NB4 (cell line): Measurements from ENCODE around the gene KASH5.

Source experiments
- DNase-seq: peaks from one replicate; pipeline ENCODE4 v3.0.0; 2010; ENCODE audit warnings: low read depth
- H3K4me3 ChIP-seq: one replicate; pipeline ENCODE4 v1.5.1; 2011; ENCODE audit warnings: mild to moderate bottlenecking, low read depth, low read length, moderate library complexity
- MYC ChIP-seq: IDR thresholded peaks from 2 replicates; pipeline ENCODE4 v1.6.1; 2011; ENCODE audit warnings: low read depth, low read length
- POLR2A ChIP-seq: IDR thresholded peaks from 2 replicates; pipeline ENCODE4 v1.6.1; 2011; ENCODE audit warnings: mild to moderate bottlenecking; ENCODE audit not compliant: insufficient read length; ENCODE audit errors: extremely low read depth
- TF ChIP-seq, protein P1 (sequence below): IDR thresholded peaks from 2 replicates; pipeline ENCODE4 v1.6.1; 2011; ENCODE audit warnings: low read depth, low read length
- TF ChIP-seq, protein P2 (sequence below): IDR thresholded peaks from one replicate; pipeline ENCODE4 v1.5.1; 2012; ENCODE audit warnings: low read depth, low read length

The KASH5 gene

DNA sequence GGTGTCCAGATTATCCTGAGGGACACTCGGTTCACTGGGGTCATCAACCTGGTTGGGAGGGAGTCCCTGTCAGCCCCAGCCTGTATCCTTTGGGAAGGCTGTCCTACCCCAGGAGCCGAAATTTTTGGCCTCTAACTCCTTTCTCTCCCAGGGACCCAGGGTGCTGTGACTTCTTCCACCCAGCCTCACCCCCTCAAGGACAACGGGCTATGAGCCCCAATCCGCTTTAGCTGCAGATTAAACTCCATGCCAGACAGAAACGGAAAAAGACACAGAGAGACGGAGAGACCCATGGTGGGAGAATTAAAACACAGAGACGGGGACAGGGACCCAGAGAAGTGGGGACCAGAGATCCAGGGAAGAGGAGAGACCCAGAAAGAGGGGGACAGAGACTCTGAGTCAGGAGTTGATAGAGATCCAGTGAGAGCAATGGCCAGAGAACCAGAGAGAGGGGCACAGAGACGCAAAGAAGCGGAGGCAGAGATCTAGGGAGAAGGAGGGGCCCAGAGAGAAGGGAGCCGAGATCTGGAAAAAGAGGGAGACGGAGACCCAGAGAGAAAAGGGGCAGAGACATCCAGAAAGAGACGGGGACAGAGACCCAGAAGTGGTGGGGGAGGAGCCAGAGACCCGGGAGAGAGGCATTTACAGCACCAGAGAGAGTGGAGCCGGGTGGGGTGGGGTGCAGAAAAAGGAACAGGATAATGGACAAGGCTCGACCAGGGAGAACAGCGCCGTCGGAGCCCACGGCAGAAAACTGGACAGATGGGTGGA is 52.6 kb downstream of the KASH5 start:
- TF ChIP-seq POLR2A (no peak), MYC (no peak)
- TF ChIP-seq, protein P1, sequence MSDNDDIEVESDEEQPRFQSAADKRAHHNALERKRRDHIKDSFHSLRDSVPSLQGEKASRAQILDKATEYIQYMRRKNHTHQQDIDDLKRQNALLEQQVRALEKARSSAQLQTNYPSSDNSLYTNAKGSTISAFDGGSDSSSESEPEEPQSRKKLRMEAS, result no peak
- TF ChIP-seq, protein P2, sequence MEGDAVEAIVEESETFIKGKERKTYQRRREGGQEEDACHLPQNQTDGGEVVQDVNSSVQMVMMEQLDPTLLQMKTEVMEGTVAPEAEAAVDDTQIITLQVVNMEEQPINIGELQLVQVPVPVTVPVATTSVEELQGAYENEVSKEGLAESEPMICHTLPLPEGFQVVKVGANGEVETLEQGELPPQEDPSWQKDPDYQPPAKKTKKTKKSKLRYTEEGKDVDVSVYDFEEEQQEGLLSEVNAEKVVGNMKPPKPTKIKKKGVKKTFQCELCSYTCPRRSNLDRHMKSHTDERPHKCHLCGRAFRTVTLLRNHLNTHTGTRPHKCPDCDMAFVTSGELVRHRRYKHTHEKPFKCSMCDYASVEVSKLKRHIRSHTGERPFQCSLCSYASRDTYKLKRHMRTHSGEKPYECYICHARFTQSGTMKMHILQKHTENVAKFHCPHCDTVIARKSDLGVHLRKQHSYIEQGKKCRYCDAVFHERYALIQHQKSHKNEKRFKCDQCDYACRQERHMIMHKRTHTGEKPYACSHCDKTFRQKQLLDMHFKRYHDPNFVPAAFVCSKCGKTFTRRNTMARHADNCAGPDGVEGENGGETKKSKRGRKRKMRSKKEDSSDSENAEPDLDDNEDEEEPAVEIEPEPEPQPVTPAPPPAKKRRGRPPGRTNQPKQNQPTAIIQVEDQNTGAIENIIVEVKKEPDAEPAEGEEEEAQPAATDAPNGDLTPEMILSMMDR, result no peak
- no peak for DNase-seq
- H3K4me3 ChIP-seq, result no peak overlapping the region

GRCh38 chr19:49441210-49441959 is 53.3 kb downstream of the KASH5 start, which contains the start of gene SLC17A7:
Gene SLC17A7, minus strand, starts transcription at chr19:49441527. Its CDS starts 148 bp downstream, at chr19:49441379.
- DNase-seq, result no peak

GRCh38 chr19:49441960-49442350 is 53.9 kb downstream of the KASH5 start:
- H3K4me3 ChIP-seq, result no peak overlapping the region
- no peak for DNase-seq
- no peak for TF ChIP-seq MYC
- TF ChIP-seq POLR2A, result no peak
- TF ChIP-seq, protein P2, result no peak
- TF ChIP-seq, protein P1, result no peak

More at GRCh38 chr19:49441210-49441959, 53.3 kb downstream of the KASH5 start, which contains the start of gene SLC17A7:
- TF ChIP-seq, protein P2, result no peak
- TF ChIP-seq POLR2A, result no peak
- TF ChIP-seq MYC, result no peak
- TF ChIP-seq, protein P1, result no peak
- no peak within 1 kb of the TSS for H3K4me3 ChIP-seq

- TF ChIP-seq, protein P2, result no peak
- no peak for TF ChIP-seq POLR2A
- H3K4me3 ChIP-seq, result no peak overlapping the region
- DNase-seq, result no peak
Observed at GRCh38 chr19:49442354-49442753, 54.3 kb downstream of the KASH5 start.

- TF ChIP-seq, protein P1, result no peak
- TF ChIP-seq, protein P2, result no peak
- no peak for TF ChIP-seq POLR2A
- peak overlapping the region; percentile 36 for H3K4me3 ChIP-seq
- DNase-seq, result peak; percentile 67
Observed at GRCh38 chr19:49442771-49443365, 54.8 kb downstream of the KASH5 start.
